Measurements from ENCODE around the gene ARHGAP19.

- TF ChIP-seq SIN3A (IDR thresholded peaks at IDR 0.05; ENCODE audit: borderline replicate concordance, insufficient read depth, low read depth, low read length) (no peak), CTCF (IDR thresholded peaks at IDR 0.05) (no peak)
These were observed 14.9 kb downstream of the ARHGAP19 start for GRCh38 chr10:97277551-97277950.

Measured in Panc1 (cell line).